DMS 273 (cell line): ENCODE results near the gene HAUS8.
"Not testable (repeated sequence)": the region's sequence is repeated elsewhere in the genome, so short reads cannot be mapped to it uniquely, and the experiment has no call there.

ENCODE experiments used
- DNase-seq: peaks from one replicate; lab custom pipeline; 2025; ENCODE audit not compliant: unreplicated experiment; lab: John Stamatoyannopoulos, UW

Gene HAUS8

GRCh38 chr19:17103177-17103576 lies 27.9 kb upstream of the HAUS8 start:
- peak; percentile 69 for DNase-seq

GRCh38 chr19:17101686-17102628 lies 26.7 kb upstream of the HAUS8 start:
- DNase-seq = no peak

- no peak for DNase-seq
These were observed 23.1 kb upstream of the HAUS8 start for GRCh38 chr19:17098326-17098725.

- DNase-seq = no peak
These were observed 22.4 kb upstream of the HAUS8 start for GRCh38 chr19:17097593-17098126.

GRCh38 chr19:17095141-17095919 lies 20.1 kb upstream of the HAUS8 start:
- DNase-seq = no peak

- DNase-seq = not testable (repeated sequence)
These were observed 19.4 kb upstream of the HAUS8 start for GRCh38 chr19:17094694-17095093.

GRCh38 chr19:17092696-17093095 lies 17.4 kb upstream of the HAUS8 start:
- no peak for DNase-seq

- no peak for DNase-seq
These were observed 16.6 kb upstream of the HAUS8 start for GRCh38 chr19:17091758-17092333.

- DNase-seq = no peak
These were observed 15.3 kb upstream of the HAUS8 start for GRCh38 chr19:17090583-17090982.

GRCh38 chr19:17088552-17088951 lies 13.3 kb upstream of the HAUS8 start:
- DNase-seq = no peak

- no peak for DNase-seq
These were observed 11.6 kb upstream of the HAUS8 start for GRCh38 chr19:17086834-17087233.

GRCh38 chr19:17086120-17086519 lies 10.9 kb upstream of the HAUS8 start:
- no peak for DNase-seq

GRCh38 chr19:17081672-17082630 lies 6.7 kb upstream of the HAUS8 start:
- no peak for DNase-seq

GRCh38 chr19:17080440-17080801 lies 5.2 kb upstream of the HAUS8 start:
- DNase-seq = no peak

- DNase-seq = no peak
These were observed 4.6 kb upstream of the HAUS8 start for GRCh38 chr19:17079710-17080439.

- DNase-seq = no peak
These were observed 3.9 kb upstream of the HAUS8 start for GRCh38 chr19:17078920-17079709.

- DNase-seq = no peak
These were observed 3.0 kb upstream of the HAUS8 start for GRCh38 chr19:17078036-17078919.
